HepG2 (cell line): ENCODE data around the gene CDH11. TPM values are rescaled to one million over a fixed set of nuclear protein-coding genes. Genes with fewer than 3 reads are reported as not detected.
A peak's percentile ranks its signal among the peaks of the same experiment; 100 is the strongest.

ENCODE experiments used
- ATAC-seq: fragments of 200-7000 bp; cut with Tn5 transposase; 3 replicates; pipeline ENCODE4 v1.9.1; 2020; ENCODE audit warnings: mild to moderate bottlenecking, moderate library complexity
- BruUV-seq: library from RNA; stranded (reverse); fragments of 400-500 nt; replicated peaks from 2 replicates; lab custom pipeline; 2021; lab: Mats Ljungman, UMichigan
- CTCF ChIA-PET: fragments of 300-600 bp; formaldehyde crosslinking; extraction: SDS; loops from one replicate; lab custom pipeline; 2021; ENCODE audit warnings: low total read pairs, inconsistent platforms, low intra/inter-chr PET ratio; lab: Yijun Ruan, JAX
- POLR2A ChIA-PET: fragments of 350-600 bp; sonication (Branson Sonifier 250); formaldehyde crosslinking; loops from one replicate; lab custom pipeline; 2020; ENCODE audit warnings: antibody characterized with exemption, inconsistent platforms; lab: Yijun Ruan, JAX
- DNase-seq: peaks from one replicate; pipeline ENCODE4 v3.0.0-alpha.2; 2015; ENCODE audit warnings: low spot score
- FAIRE-seq: peaks from 3 replicates; lab custom pipeline; 2011; peaks lifted over from hg19 to GRCh38; lab: Jason Lieb, UNC
- H2AFZ ChIP-seq: one replicate; pipeline ENCODE4 v1.6.1; 2011; ENCODE audit warnings: low read length, inconsistent platforms
- H3K27ac ChIP-seq: fragments of 300-600 bp; 3 replicates; pipeline ENCODE4 v1.8.0; 2011; ENCODE audit warnings: mixed run types, mild to moderate bottlenecking, mixed read lengths, low read length, inconsistent platforms; ENCODE audit not compliant: insufficient read depth; ENCODE audit errors: extremely low read length
- H3K27me3 ChIP-seq, 2 experiments: fragments of 200-600 bp in 1 of 2; 2 replicates in 1 of 2; 3 replicates in 1 of 2; pipeline versions ENCODE4 v1.6.0 to v1.8.0; 2011; ENCODE audit warnings: low read length in 2 of 2, mild to moderate bottlenecking in 2 of 2, moderate library complexity in 2 of 2, inconsistent platforms in 1 of 2; ENCODE audit not compliant: insufficient read depth in 2 of 2, control insufficient read depth in 1 of 2
- H3K36me3 ChIP-seq, 2 experiments: fragments of 200-600 bp in 1 of 2; replicated peaks in 1 of 2; 2 replicates in 1 of 2; 3 replicates in 1 of 2; pipeline versions ENCODE4 v1.5.1 to v1.8.0; 2011; ENCODE audit warnings: low read length in 2 of 2, inconsistent platforms in 1 of 2; ENCODE audit not compliant: insufficient read depth in 2 of 2, control insufficient read depth in 1 of 2
- H3K4me1 ChIP-seq: 2 replicates; pipeline ENCODE4 v1.5.1; 2012; ENCODE audit warnings: low read length, inconsistent platforms; ENCODE audit not compliant: insufficient read depth
- H3K4me2 ChIP-seq: 2 replicates; pipeline ENCODE4 v1.6.0; 2011; ENCODE audit warnings: low read depth, low read length, inconsistent platforms
- H3K4me3 ChIP-seq, 3 experiments: fragments of 200-600 bp in 1 of 3; sonication (generic), shearing (Covaris generic) in 1 of 3; replicated peaks in 1 of 3; 2 replicates each; pipeline ENCODE4 v1.5.1; 2011 to 2016; ENCODE audit warnings: low read length in 3 of 3, inconsistent platforms in 2 of 3, low read depth in 2 of 3, mild to moderate bottlenecking in 2 of 3, control low read depth in 1 of 3, mixed read lengths in 1 of 3; ENCODE audit not compliant: insufficient read depth in 1 of 3
- H3K79me2 ChIP-seq: one replicate; pipeline ENCODE4 v1.6.1; 2011; ENCODE audit warnings: low read length, inconsistent platforms; ENCODE audit not compliant: insufficient read depth
- H3K9ac ChIP-seq: 2 replicates; pipeline ENCODE4 v1.6.0; 2011; ENCODE audit warnings: mild to moderate bottlenecking, low read depth, low read length, inconsistent platforms; ENCODE audit not compliant: insufficient read depth
- H3K9me3 ChIP-seq: 2 replicates; pipeline ENCODE4 v1.5.1; 2012; ENCODE audit warnings: mild to moderate bottlenecking, low read length
- H4K20me1 ChIP-seq: 2 replicates; pipeline ENCODE4 v1.6.0; 2011; ENCODE audit warnings: inconsistent platforms, mild to moderate bottlenecking, low read length, moderate library complexity; ENCODE audit not compliant: insufficient read depth
- CEBPB ChIP-seq: IDR thresholded peaks from 2 replicates; pipeline ENCODE4 v1.6.1; 2011; ENCODE audit warnings: low read depth, low read length, improper control_type of control experiment, borderline replicate concordance
- U2AF2 ChIP-seq: fragments of 200-400 bp; formaldehyde crosslinking; IDR thresholded peaks from 2 replicates; pipeline ENCODE4 v1.6.1; 2017; ENCODE audit warnings: low read depth, mild to moderate bottlenecking, low read length
- ZNF878 ChIP-seq: sonication (generic); formaldehyde crosslinking; IDR thresholded peaks from 2 replicates; pipeline ENCODE4 v1.8.1; 2023; ENCODE audit warnings: mild to moderate bottlenecking, missing genetic modification reagents, moderate library complexity
- whole genome bisulfite sequencing: methylation state at CpG from one replicate; pipeline ENCODE4 v1.1.6; 2017; ENCODE audit warnings: low lambda C conversion rate; 5-methylcytosine and 5-hydroxymethylcytosine counted together
- in situ Hi-C: cut with HindIII; loops from 2 replicates; pipeline ENCODE4 v1.10.0; 2017; ENCODE audit warnings: low pct_unique_long_range_greater_than_20kb; ENCODE audit not compliant: extremely low pct_ligation_motif_present
- intact Hi-C: fragments of 100-400 bp; cut with micrococcal nuclease; formaldehyde crosslinking; loops from one replicate; pipeline ENCODE4 v1.10.0; 2022; ENCODE audit not compliant: unreplicated experiment
- polyA plus RNA-seq, 8 experiments: library from polyadenylated mRNA; depleted of rRNA in 3 of 8; stranded (reverse) in 7 of 8; unstranded in 1 of 8; fragments of >200 nt; fragmentation: Illumina TruSeq in 4 of 8; extraction: Trizol in 4 of 8; gene quantifications; 2 replicates each; pipeline versions ENCODE4 v1.2.1 to v1.2.3, GENCODE V29; 2011 to 2016; ENCODE audit warnings: low read depth in 4 of 8, missing spikeins in 1 of 8, mixed read lengths in 1 of 8; ENCODE audit not compliant: insufficient read depth in 1 of 8
- total RNA-seq, 5 experiments: library from RNA; depleted of rRNA; stranded (reverse); fragments of >200 nt; fragmentation: Illumina TruSeq; extraction: Trizol; gene quantifications; 2 replicates each; pipeline ENCODE4 v1.2.3, GENCODE V29; 2016; ENCODE audit warnings: low read depth in 1 of 5
- TF ChIP-seq, protein P1 (sequence below), 2 experiments: sonication (generic) in 1 of 2; formaldehyde crosslinking in 1 of 2; IDR thresholded peaks; 2 replicates each; pipeline versions ENCODE4 v1.4.0 to v1.6.1; 2016 to 2020; ENCODE audit warnings: borderline replicate concordance in 1 of 2, low read depth in 1 of 2, mild to moderate bottlenecking in 1 of 2, missing genetic modification reagents in 1 of 2
- TF ChIP-seq, protein P2 (sequence below): sonication (generic); formaldehyde crosslinking; IDR thresholded peaks from 2 replicates; pipeline ENCODE4 v1.4.0; 2020; ENCODE audit warnings: mild to moderate bottlenecking, missing genetic modification reagents, borderline replicate concordance

CDH11 gene
- total and polyA plus RNA-seq, 2 of the 13 experiments (the other 11 are each of a cell fraction or from before 2014, with no cell fraction given) = not detected

DNA sequence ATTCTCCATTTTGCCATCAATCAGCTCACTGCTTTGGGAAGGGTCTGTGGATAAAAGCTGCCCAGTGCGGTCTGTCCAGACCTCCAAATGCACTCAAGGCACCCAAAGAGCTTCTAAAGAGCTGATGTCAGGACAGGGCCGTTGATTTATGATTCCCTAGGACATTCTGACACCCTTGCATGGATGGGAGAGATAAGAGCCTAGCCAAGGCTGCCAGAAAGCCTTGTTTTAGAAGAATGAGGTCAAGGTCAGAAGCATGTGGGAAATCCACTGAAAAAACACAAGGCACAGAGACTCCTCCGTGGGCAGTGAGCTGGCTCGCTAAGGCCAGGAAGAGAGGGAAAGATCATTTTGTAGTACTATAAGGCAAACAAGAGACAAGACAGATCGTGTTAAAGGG is 214.0 kb downstream of the CDH11 start (continued):
- TF ChIP-seq, protein P1, sequence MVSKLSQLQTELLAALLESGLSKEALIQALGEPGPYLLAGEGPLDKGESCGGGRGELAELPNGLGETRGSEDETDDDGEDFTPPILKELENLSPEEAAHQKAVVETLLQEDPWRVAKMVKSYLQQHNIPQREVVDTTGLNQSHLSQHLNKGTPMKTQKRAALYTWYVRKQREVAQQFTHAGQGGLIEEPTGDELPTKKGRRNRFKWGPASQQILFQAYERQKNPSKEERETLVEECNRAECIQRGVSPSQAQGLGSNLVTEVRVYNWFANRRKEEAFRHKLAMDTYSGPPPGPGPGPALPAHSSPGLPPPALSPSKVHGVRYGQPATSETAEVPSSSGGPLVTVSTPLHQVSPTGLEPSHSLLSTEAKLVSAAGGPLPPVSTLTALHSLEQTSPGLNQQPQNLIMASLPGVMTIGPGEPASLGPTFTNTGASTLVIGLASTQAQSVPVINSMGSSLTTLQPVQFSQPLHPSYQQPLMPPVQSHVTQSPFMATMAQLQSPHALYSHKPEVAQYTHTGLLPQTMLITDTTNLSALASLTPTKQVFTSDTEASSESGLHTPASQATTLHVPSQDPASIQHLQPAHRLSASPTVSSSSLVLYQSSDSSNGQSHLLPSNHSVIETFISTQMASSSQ (IDR thresholded peaks at IDR 0.05; ENCODE audit: low read depth) = no peak
- TF ChIP-seq, protein P1 (CRISPR knock-in tag; IDR thresholded peaks at IDR 0.05; ENCODE audit: borderline replicate concordance) = no peak
- no peak for TF ChIP-seq ZNF878 (CRISPR knock-in tag)
- TF ChIP-seq, protein P2, sequence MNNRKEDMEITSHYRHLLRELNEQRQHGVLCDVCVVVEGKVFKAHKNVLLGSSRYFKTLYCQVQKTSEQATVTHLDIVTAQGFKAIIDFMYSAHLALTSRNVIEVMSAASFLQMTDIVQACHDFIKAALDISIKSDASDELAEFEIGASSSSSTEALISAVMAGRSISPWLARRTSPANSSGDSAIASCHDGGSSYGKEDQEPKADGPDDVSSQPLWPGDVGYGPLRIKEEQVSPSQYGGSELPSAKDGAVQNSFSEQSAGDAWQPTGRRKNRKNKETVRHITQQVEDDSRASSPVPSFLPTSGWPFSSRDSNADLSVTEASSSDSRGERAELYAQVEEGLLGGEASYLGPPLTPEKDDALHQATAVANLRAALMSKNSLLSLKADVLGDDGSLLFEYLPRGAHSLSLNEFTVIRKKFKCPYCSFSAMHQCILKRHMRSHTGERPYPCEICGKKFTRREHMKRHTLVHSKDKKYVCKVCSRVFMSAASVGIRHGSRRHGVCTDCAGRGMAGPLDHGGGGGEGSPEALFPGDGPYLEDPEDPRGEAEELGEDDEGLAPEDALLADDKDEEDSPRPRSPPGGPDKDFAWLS (CRISPR knock-in tag) = no peak

DNA sequence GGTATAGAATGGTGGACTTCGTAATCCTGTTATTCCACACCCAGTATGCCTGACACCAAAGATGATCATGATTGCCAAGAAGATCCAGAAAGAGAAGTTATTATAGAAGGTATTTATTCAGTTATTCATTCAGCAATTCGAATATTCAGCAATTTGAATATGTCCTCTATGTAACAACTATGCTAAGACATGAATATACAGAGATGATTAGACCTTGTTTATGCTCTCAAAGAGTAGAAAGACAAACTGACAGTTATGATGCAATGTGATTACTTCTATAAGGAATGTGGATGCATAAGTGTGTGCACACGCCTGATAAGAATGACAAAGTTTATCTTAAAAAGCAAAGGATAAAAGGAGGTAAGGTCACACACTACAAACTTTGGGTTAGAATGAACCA is 218.1 kb downstream of the CDH11 start:
- H3K4me3 ChIP-seq = no peak overlapping the region
- 4% methylated on average over 3 of the region's 3 CpGs for WGBS
- no peaks in the 10 kb centered on the region for H3K36me3 ChIP-seq
- H3K79me2 ChIP-seq = no peaks in the 10 kb centered on the region
- intact Hi-C loops (no loop called here), in situ Hi-C loops (no loop called here)
- BruUV-seq = no TSS peak
- no peak overlapping the region for H2AFZ ChIP-seq
- TF ChIP-seq U2AF2 (no peak), CEBPB (0 out of 2 replicates have a peak, but pooled peaks have one; percentile 11)
- H3K9me3 ChIP-seq = peaks cover 67% of the 10 kb centered on the region
- POLR2A ChIA-PET = no interaction called here
- no peaks in the 10 kb centered on the region for H3K27me3 ChIP-seq
- no peak overlapping the region for H3K27ac ChIP-seq
- no peaks in the 10 kb centered on the region for H4K20me1 ChIP-seq
- H3K9ac ChIP-seq = no peak overlapping the region
- no peaks in the 10 kb centered on the region for H3K4me1 ChIP-seq
- CTCF ChIA-PET = no interaction called here
- ATAC-seq (no peak), FAIRE-seq (no peak), DNase-seq (no peak)
- H3K4me2 ChIP-seq = no peak overlapping the region
